Neural progenitor cell (in vitro differentiated cells): ENCODE results near the gene ADGRL1. TPM values are rescaled to one million over a fixed set of nuclear protein-coding genes. Genes with fewer than 3 reads are reported as not detected.

ENCODE experiments used
- small RNA-seq: library from RNA; depleted of rRNA; stranded (forward); fragments of <200 nt; gene quantifications from one replicate; pipeline ENCODE3, GENCODE V24; 2015
- total RNA-seq: library from RNA; depleted of rRNA; stranded (reverse); fragments of >200 nt; gene quantifications from 2 replicates; pipeline ENCODE4 v1.2.3, GENCODE V29; 2015; ENCODE audit warnings: low replicate concordance

The ADGRL1 gene
- total RNA-seq, 1 donor from 2014 or later, result 13.3 TPM

Small RNAs within 50 kb of the gene (small RNA-seq; reads per million reads assigned to genes)
- gene RN7SL231P, result not detected

Other genes with a start within 250 kb of the ADGRL1 start
- 1.0 and 3.3 TPM in 2 replicates for gene RFX1, start 199.8 kb downstream of the ADGRL1 start, total RNA-seq
- not detected in 2 replicates for gene RLN3, start 178.0 kb downstream of the ADGRL1 start, total RNA-seq
- gene IL27RA, start 174.4 kb downstream of the ADGRL1 start, total RNA-seq, result 1.2 and 3.3 TPM in 2 replicates
- gene PALM3, start 144.1 kb downstream of the ADGRL1 start, total RNA-seq, result 4.0 TPM in 1 of 2 replicates, not detected in the other
- 0.68 TPM in 1 of 2 replicates, not detected in the other for gene MISP3, start 133.4 kb downstream of the ADGRL1 start, total RNA-seq
- gene C19orf67, start 120.4 kb downstream of the ADGRL1 start, total RNA-seq, result not detected in 2 replicates
- gene SAMD1, start 115.4 kb downstream of the ADGRL1 start, total RNA-seq, result 22.1 and 53.0 TPM in 2 replicates
- gene PRKACA, start 88.4 kb downstream of the ADGRL1 start, total RNA-seq, result 22.2 and 31.8 TPM in 2 replicates
- gene ASF1B, start 69.6 kb downstream of the ADGRL1 start, total RNA-seq, result 16.4 and 38.8 TPM in 2 replicates
- gene ADGRE5, start 175.3 kb upstream of the ADGRL1 start, total RNA-seq, result 1.1 and 1.5 TPM in 2 replicates
- 38.6 and 92.0 TPM in 2 replicates for gene DDX39A, start 213.2 kb upstream of the ADGRL1 start, total RNA-seq
- gene PKN1, start 227.1 kb upstream of the ADGRL1 start, total RNA-seq, result 29.0 and 98.6 TPM in 2 replicates